Activated T-cell treated with anti-CD3 and anti-CD28 coated beads, Interleukin-2, amount 50 U/mL, for 1 hour (primary cell): ENCODE data around the gene ABI3BP.
"Not testable (repeated sequence)": the region's sequence is repeated elsewhere in the genome, so short reads cannot be mapped to it uniquely, and the experiment has no call there.

Experiments used
- DNase-seq: peaks from one replicate; pipeline ENCODE4 v3.0.0-alpha.2; 2020

The ABI3BP gene

GRCh38 chr3:100993309-100993708 lies at the start of gene ABI3BP:
Gene ABI3BP, minus strand, starts transcription at chr3:100993421. Its CDS starts 37 bp downstream, at chr3:100993384.
- DNase-seq = no peak

GRCh38 chr3:101039285-101039684 lies 46.1 kb upstream of the ABI3BP start:
- no peak for DNase-seq

- no peak for DNase-seq
Observed at GRCh38 chr3:101038880-101039279, 45.7 kb upstream of the ABI3BP start.

GRCh38 chr3:101038393-101038792 lies 45.2 kb upstream of the ABI3BP start:
- DNase-seq = no peak

GRCh38 chr3:101037613-101038012 lies 44.4 kb upstream of the ABI3BP start:
- no peak for DNase-seq

- no peak for DNase-seq
Observed at GRCh38 chr3:101036676-101037075, 43.5 kb upstream of the ABI3BP start.

- DNase-seq = no peak
Observed at GRCh38 chr3:101036213-101036618, 43.0 kb upstream of the ABI3BP start.

GRCh38 chr3:101027286-101027685 lies 34.1 kb upstream of the ABI3BP start:
- no peak for DNase-seq

- no peak for DNase-seq
Observed at GRCh38 chr3:101026881-101027280, 33.7 kb upstream of the ABI3BP start.

GRCh38 chr3:101026244-101026643 lies 33.0 kb upstream of the ABI3BP start:
- no peak for DNase-seq

GRCh38 chr3:101020351-101021015 lies 27.3 kb upstream of the ABI3BP start:
- DNase-seq = no peak

GRCh38 chr3:101017017-101017416 lies 23.8 kb upstream of the ABI3BP start:
- DNase-seq = no peak

GRCh38 chr3:101012312-101012711 lies 19.1 kb upstream of the ABI3BP start:
- DNase-seq = not testable (repeated sequence)

- DNase-seq = no peak
Observed at GRCh38 chr3:101011136-101011535, 17.9 kb upstream of the ABI3BP start.

- no peak for DNase-seq
Observed at GRCh38 chr3:101010296-101010695, 17.1 kb upstream of the ABI3BP start.

- no peak for DNase-seq
Observed at GRCh38 chr3:101009386-101009785, 16.2 kb upstream of the ABI3BP start.

GRCh38 chr3:100999160-100999559 lies 5.9 kb upstream of the ABI3BP start:
- DNase-seq = no peak

GRCh38 chr3:100994809-100995208 lies 1.6 kb upstream of the ABI3BP start:
- DNase-seq = no peak

- no peak for DNase-seq
Observed at GRCh38 chr3:100994187-100994586, 966 bp upstream of the ABI3BP start.

- DNase-seq = no peak
Observed at GRCh38 chr3:100992231-100993012, 799 bp downstream of the ABI3BP start.

- no peak for DNase-seq
Observed at GRCh38 chr3:100988080-100988479, 5.1 kb downstream of the ABI3BP start.

GRCh38 chr3:100984308-100984707 lies 8.9 kb downstream of the ABI3BP start:
- DNase-seq = no peak

- DNase-seq = no peak
Observed at GRCh38 chr3:100982710-100983109, 10.5 kb downstream of the ABI3BP start.

- no peak for DNase-seq
Observed at GRCh38 chr3:100981164-100981911, 11.9 kb downstream of the ABI3BP start.
